Ishikawa (cell line): ENCODE results near the gene DOK4.

Source experiments
- EP300 ChIP-seq: IDR thresholded peaks from 2 replicates; pipeline ENCODE4 v1.6.1; 2012; ENCODE audit warnings: borderline replicate concordance
- RAD21 ChIP-seq: IDR thresholded peaks from 2 replicates; pipeline ENCODE4 v1.6.1; 2012; ENCODE audit warnings: low read depth
- TEAD4 ChIP-seq: IDR thresholded peaks from 2 replicates; pipeline ENCODE4 v1.6.1; 2012

DOK4 gene

DNA sequence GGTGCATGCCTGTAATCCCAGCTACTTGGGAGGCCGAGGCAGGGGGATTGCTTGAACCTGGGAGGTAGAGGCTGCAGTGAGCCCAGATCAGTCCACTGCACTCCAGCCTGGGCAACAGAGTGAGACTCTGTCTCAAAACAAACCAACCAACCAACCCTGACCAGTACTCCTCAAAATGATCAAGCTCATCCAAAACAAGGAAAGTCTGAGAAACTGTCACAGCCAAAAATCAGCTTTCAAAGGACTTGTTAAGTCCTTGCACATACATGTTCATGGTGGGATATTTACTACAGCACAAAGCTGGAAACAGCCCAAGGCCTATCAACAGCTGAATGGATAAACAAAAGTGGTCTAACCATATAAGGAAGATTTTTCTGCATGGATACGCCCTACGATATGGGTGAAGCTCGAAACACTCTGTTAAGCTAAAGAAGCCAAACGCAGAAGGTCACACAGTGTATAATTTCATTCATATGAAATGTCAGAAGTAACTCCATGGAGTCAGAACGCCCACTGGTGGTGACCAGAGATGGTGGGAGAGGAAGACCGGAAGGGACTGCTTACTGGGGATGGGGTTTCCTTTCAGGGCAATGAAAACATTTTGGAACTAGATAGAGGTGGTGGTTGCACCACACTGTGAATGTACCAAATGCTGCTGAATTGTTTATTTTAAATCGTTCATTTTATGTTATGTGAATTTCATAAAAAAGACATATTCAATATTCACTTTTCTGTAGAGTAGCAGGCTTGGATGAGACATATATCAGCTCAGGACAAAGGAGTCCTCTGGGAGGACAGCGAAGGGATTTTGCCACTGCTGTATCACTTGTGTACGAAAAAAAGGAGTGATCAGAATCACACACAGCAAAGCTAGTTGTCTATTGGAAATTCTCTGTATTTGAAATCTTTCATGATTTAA lies 64.0 kb downstream of the DOK4 start:
- TF ChIP-seq EP300 = no peak
- no peak for TF ChIP-seq TEAD4
- peak; percentile 76 for TF ChIP-seq RAD21
